AG10803 (cell line): ENCODE measurements around the gene SAMM50.

Source experiments
- DNase-seq: peaks from one replicate; pipeline ENCODE4 v3.0.0; 2010; ENCODE audit warnings: low read depth
- H3K4me3 ChIP-seq: 2 replicates; pipeline ENCODE4 v1.5.1; 2011; ENCODE audit warnings: mild to moderate bottlenecking, low read length, control low read depth
- CTCF ChIP-seq: conservative IDR thresholded peaks from 2 replicates; pipeline ENCODE4 v1.5.1; 2011; ENCODE audit warnings: mild to moderate bottlenecking, low read length, control low read depth, inconsistent platforms

Gene SAMM50

GRCh38 chr22:43999378-43999777 lies 44.1 kb downstream of the SAMM50 start:
- no peak overlapping the region for H3K4me3 ChIP-seq
- DNase-seq, result no peak
- TF ChIP-seq CTCF, result no peak

DNA sequence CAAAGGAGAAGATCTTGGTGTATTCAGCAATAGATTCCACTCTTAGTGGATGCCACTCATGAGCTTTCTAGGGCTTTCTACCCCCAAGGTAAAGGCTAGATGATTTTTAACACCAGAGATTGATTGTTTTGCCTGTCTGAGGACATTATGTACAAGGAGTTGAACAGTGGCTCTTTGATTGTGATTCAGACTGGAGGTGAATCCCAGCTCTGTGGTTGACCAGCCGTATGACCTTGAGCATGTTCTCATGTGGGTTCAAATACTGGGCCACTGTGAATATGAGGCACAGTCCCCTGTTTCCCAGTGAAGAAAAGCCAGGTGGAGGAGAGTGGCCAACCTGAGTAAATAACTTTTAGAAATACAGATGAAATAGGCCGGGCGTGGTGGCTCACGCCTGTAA lies 44.9 kb downstream of the SAMM50 start:
- no peak for TF ChIP-seq CTCF
- no peak overlapping the region for H3K4me3 ChIP-seq
- no peak for DNase-seq

GRCh38 chr22:44001521-44001920 lies 46.3 kb downstream of the SAMM50 start:
- no peak for TF ChIP-seq CTCF
- no peak overlapping the region for H3K4me3 ChIP-seq
- no peak for DNase-seq

GRCh38 chr22:44002324-44002723 lies 47.1 kb downstream of the SAMM50 start:
- DNase-seq, result no peak
- no peak for TF ChIP-seq CTCF
- no peak overlapping the region for H3K4me3 ChIP-seq

DNA sequence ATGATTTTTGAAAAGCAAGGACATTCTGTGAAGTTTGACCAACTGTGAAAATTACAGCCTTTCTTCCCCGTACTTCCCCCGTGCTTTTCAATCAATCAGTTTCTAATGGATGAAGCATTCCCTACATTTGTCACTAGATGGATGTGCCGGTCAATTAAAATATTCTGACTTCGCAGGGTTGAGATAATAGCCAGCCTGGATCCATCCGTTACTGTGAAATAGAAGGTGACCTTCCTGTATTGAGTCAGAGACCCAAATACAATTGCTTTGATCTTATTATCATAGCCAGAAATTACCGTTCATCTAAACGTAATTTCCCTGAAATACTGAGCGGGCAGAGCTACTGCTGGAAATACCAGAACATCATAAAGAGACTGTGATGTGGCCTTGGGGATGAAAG lies 47.8 kb downstream of the SAMM50 start:
- DNase-seq, result no peak
- H3K4me3 ChIP-seq, result no peak overlapping the region
- no peak for TF ChIP-seq CTCF

GRCh38 chr22:44003405-44004103 lies 48.3 kb downstream of the SAMM50 start:
- TF ChIP-seq CTCF, result no peak
- no peak overlapping the region for H3K4me3 ChIP-seq
- no peak for DNase-seq

DNA sequence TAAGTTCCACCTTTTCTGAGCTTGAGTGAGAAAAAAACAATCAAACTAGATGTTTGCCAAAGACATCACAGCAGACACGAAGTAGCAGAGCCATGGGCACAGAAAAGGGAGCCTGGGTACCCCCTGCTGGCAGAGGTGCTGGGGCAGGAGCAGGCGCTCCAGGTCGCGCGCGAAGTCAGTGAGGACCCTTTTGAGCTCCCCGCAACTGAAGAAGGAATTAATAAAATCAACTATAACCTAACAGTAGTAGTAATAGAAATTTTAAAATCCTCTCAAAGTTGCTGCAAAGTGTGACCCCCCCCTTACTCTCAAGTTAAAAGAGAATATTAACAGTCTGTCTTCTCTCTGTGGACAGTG lies 48.8 kb downstream of the SAMM50 start:
- no peak for DNase-seq
- no peak for TF ChIP-seq CTCF
- H3K4me3 ChIP-seq, result no peak overlapping the region
